Activated CD8-positive, alpha-beta T cell treated with anti-CD3 and anti-CD28 coated beads for 36 hours (primary cell): Measurements from ENCODE around the gene BTBD3. TPM values are rescaled to one million over a fixed set of nuclear protein-coding genes. Genes with fewer than 3 reads are reported as not detected.

Source experiments
- ATAC-seq: fragments of 200-7000 bp; cut with Tn5 transposase; one replicate; pipeline ENCODE4 v1.10.0; 2021; ENCODE audit warnings: mild to moderate bottlenecking, moderate library complexity
- CTCF ChIA-PET: fragments of 350-600 bp; sonication (Branson Sonifier 250); formaldehyde crosslinking; loops from one replicate; lab custom pipeline; 2021; ENCODE audit warnings: antibody characterized with exemption; lab: Charles Lee
- POLR2A ChIA-PET: fragments of 350-600 bp; sonication (Branson Sonifier 250); formaldehyde crosslinking; loops from one replicate; lab custom pipeline; 2021; ENCODE audit warnings: antibody characterized with exemption; lab: Charles Lee
- DNase-seq: peaks from one replicate; pipeline ENCODE4 v3.0.0-alpha.2; 2020
- H3K27ac Mint-ChIP-seq: one replicate; pipeline ENCODE4 v1.8.0; 2021; ENCODE audit warnings: mild to moderate bottlenecking, mixed read lengths
- H3K27me3 Mint-ChIP-seq: one replicate; pipeline ENCODE4 v1.8.0; 2021; ENCODE audit warnings: mixed read lengths
- H3K36me3 Mint-ChIP-seq: one replicate; pipeline ENCODE4 v1.8.0; 2021; ENCODE audit warnings: low read depth, mixed read lengths
- H3K4me1 Mint-ChIP-seq: one replicate; pipeline ENCODE4 v1.8.0; 2021; ENCODE audit warnings: low read depth, mixed read lengths
- H3K4me3 Mint-ChIP-seq: one replicate; pipeline ENCODE4 v1.8.0; 2021; ENCODE audit warnings: mild to moderate bottlenecking, moderate library complexity, mixed read lengths
- H3K9me3 Mint-ChIP-seq: one replicate; pipeline ENCODE4 v1.8.0; 2021; ENCODE audit warnings: mixed read lengths
- intact Hi-C: fragments of 100-400 bp; cut with micrococcal nuclease; formaldehyde crosslinking; loops from one replicate; pipeline ENCODE4 v1.10.0; 2022
- total RNA-seq, 2 experiments: library from RNA; stranded (reverse); gene quantifications; one replicate each; pipeline ENCODE4 v1.2.3, GENCODE V29; 2021
- TF ChIP-seq, protein P1 (sequence below): fragments of 200-600 bp; IDR thresholded peaks from one replicate; pipeline ENCODE4 v1.8.0; 2022; ENCODE audit warnings: antibody characterized with exemption, mild to moderate bottlenecking

Gene BTBD3
- total RNA-seq, 2 experiments from 2014 or later: 4.9 to 5.3 TPM

GRCh38 chr20:11912659-11913415, 4.9 kb upstream of the BTBD3 start:
- Mint-ChIP-seq H3K4me1 (peaks cover 2% of the 10 kb centered on the region), H3K27ac (no peak overlapping the region), H3K9me3 (no peaks in the 10 kb centered on the region), H3K27me3 (no peaks in the 10 kb centered on the region), H3K36me3 (no peaks in the 10 kb centered on the region), H3K4me3 (no peak overlapping the region)
- ChIA-PET CTCF (interaction anchor here (0.9 kb wide), 1 partner anchor 13 kb away, joined by 6 read pairs; no protein-coding TSS in a partner anchor), POLR2A (no interaction called here)
- no peak for DNase-seq
- ATAC-seq: no peak
- TF ChIP-seq, protein P1, sequence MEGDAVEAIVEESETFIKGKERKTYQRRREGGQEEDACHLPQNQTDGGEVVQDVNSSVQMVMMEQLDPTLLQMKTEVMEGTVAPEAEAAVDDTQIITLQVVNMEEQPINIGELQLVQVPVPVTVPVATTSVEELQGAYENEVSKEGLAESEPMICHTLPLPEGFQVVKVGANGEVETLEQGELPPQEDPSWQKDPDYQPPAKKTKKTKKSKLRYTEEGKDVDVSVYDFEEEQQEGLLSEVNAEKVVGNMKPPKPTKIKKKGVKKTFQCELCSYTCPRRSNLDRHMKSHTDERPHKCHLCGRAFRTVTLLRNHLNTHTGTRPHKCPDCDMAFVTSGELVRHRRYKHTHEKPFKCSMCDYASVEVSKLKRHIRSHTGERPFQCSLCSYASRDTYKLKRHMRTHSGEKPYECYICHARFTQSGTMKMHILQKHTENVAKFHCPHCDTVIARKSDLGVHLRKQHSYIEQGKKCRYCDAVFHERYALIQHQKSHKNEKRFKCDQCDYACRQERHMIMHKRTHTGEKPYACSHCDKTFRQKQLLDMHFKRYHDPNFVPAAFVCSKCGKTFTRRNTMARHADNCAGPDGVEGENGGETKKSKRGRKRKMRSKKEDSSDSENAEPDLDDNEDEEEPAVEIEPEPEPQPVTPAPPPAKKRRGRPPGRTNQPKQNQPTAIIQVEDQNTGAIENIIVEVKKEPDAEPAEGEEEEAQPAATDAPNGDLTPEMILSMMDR: no peak
- intact Hi-C loops: no loop called here

DNA sequence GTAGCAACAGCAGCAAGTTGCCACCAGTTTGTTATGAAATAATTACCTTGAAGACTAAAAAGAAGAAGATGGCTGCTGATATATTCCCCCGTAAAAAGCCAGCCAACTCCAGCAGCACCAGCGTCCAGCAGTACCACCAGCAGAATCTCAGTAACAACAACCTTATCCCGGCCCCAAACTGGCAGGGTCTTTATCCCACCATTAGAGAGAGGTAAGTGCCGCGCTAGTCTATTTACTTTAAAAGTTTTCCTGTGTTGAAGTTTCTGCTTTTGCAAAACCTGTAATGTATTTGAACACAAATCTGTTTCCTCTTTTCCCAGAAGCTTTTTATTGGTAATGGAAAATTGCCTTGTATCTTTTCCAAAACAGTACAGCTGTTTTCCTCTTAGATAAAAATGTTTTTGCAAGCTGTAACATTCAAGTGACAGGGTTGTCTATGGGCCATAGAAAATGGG, 725 bp downstream of the BTBD3 start:
- intact Hi-C loops: no loop called here
- ChIA-PET POLR2A (no interaction called here), CTCF (no interaction called here)
- H3K4me1 Mint-ChIP-seq: peaks cover 7% of the 10 kb centered on the region
- no peaks in the 10 kb centered on the region for H3K9me3 Mint-ChIP-seq
- no peaks in the 10 kb centered on the region for H3K36me3 Mint-ChIP-seq
- H3K4me3 Mint-ChIP-seq: no peak overlapping the region
- no peak for DNase-seq
- H3K27ac Mint-ChIP-seq: no peak overlapping the region
- TF ChIP-seq, protein P1: no peak
- H3K27me3 Mint-ChIP-seq: no peaks in the 10 kb centered on the region
- no peak for ATAC-seq

DNA sequence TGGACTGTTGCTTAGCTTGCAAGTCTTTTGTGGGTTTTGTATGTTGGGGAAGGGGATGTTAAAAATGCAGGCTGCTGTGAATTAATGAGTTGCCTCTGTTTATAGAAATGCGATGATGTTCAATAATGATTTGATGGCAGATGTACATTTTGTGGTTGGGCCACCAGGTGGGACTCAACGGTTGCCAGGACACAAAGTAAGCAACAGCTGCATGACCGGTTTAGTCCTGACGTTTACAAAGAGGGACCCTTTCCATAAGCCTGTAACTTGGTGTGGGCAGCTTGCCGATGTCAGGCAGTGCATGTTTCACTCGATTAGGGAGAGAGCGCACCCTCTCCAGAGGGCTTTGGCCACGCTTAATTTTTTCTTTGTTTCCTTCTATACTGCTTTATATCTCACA, 1.3 kb downstream of the BTBD3 start:
- no peaks in the 10 kb centered on the region for H3K36me3 Mint-ChIP-seq
- H3K27ac Mint-ChIP-seq: no peak overlapping the region
- intact Hi-C loops: no loop called here
- DNase-seq (no peak), ATAC-seq (no peak)
- H3K27me3 Mint-ChIP-seq: no peaks in the 10 kb centered on the region
- CTCF ChIA-PET: no interaction called here
- POLR2A ChIA-PET: no interaction called here
- no peaks in the 10 kb centered on the region for H3K9me3 Mint-ChIP-seq
- H3K4me3 Mint-ChIP-seq: no peak overlapping the region
- TF ChIP-seq, protein P1: no peak
- H3K4me1 Mint-ChIP-seq: peaks cover 7% of the 10 kb centered on the region

GRCh38 chr20:11919581-11919980, 1.9 kb downstream of the BTBD3 start:
- TF ChIP-seq, protein P1: no peak
- ChIA-PET CTCF (no interaction called here), POLR2A (no interaction called here)
- no peaks in the 10 kb centered on the region for H3K36me3 Mint-ChIP-seq
- intact Hi-C loops: no loop called here
- H3K9me3 Mint-ChIP-seq: no peaks in the 10 kb centered on the region
- peaks cover 7% of the 10 kb centered on the region for H3K4me1 Mint-ChIP-seq
- H3K27me3 Mint-ChIP-seq: no peaks in the 10 kb centered on the region
- H3K27ac Mint-ChIP-seq: no peak overlapping the region
- no peak for DNase-seq
- no peak for ATAC-seq
- no peak overlapping the region for H3K4me3 Mint-ChIP-seq

DNA sequence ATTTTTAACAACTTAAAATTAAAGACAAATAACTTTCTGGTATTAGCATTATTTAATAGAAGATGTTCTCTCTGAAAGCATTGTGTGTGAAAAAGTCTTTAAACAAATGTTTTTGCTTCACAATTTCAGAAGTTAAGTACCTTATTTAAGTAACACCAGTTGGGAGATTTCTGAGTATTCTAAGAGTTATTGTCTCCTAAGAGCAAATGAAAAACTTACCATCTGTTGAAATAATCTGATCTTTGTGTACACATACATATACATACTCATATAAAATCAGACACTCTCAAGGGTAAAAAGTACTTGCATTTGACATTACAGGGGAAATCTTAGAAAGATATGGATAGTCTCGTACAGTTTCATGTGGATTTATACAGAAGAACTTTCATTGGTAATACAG, 2.4 kb downstream of the BTBD3 start:
- ChIA-PET CTCF (no interaction called here), POLR2A (no interaction called here)
- H3K27me3 Mint-ChIP-seq: no peaks in the 10 kb centered on the region
- DNase-seq (no peak), ATAC-seq (no peak)
- intact Hi-C loops: no loop called here
- TF ChIP-seq, protein P1: no peak
- no peaks in the 10 kb centered on the region for H3K9me3 Mint-ChIP-seq
- H3K4me3 Mint-ChIP-seq: no peak overlapping the region
- H3K4me1 Mint-ChIP-seq: peaks cover 7% of the 10 kb centered on the region
- no peaks in the 10 kb centered on the region for H3K36me3 Mint-ChIP-seq
- no peak overlapping the region for H3K27ac Mint-ChIP-seq
